NCI-H2107 (cell line): ENCODE results near the gene IQGAP1.
A peak's percentile ranks its signal among the peaks of the same experiment; 100 is the strongest.
"Not testable (repeated sequence)": the region's sequence is repeated elsewhere in the genome, so short reads cannot be mapped to it uniquely, and the experiment has no call there.

Experiments
- DNase-seq: peaks from one replicate; lab custom pipeline; 2025; lab: John Stamatoyannopoulos, UW

The IQGAP1 gene

DNA sequence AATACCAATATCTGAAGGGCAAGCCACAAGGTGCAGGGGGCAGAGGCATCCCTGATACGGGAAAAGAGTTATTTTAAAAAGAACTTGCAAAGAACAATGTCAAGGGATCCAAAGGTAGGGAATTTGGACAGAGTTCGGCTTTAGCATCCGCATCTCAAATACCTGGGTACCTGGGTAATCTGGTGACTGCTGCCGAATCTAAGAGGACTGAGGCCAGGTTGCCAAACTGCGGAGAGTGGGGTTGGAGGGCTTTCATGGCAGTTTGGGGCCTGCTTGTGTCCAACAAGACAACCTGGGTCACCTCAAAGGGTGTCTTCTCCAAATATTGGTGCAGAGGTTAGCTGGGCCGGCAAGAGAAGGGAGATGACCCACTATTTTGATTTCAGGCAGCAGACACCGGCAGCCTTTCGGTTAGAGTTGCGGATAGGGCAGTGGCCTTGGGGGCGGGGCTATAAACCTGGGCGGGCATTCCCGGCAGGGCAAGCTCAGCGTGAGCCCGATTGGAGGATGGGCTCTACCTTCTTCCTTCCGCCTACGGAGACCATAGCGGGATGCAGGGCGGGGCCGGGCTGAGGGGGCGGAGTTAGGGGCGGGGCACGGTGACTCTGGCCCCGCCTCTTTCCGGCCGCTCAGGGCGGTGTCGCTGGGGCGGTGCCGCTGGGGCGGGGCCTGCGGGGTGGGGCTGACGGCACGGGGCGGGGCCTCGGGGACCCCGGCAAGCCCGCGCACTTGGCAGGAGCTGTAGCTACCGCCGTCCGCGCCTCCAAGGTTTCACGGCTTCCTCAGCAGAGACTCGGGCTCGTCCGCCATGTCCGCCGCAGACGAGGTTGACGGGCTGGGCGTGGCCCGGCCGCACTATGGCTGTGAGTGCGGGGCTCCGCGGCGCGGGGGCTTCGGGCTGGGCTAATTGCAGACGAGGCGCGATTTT is at the start of gene IQGAP1:
Gene IQGAP1, plus strand, starts transcription at position 709 of the 928 bp plus-strand sequence. Its CDS starts 100 bp downstream, at position 809.
- DNase-seq, result peak; percentile 91

GRCh38 chr15:90338532-90338931 is 49.5 kb upstream of the IQGAP1 start:
- no peak for DNase-seq

DNA sequence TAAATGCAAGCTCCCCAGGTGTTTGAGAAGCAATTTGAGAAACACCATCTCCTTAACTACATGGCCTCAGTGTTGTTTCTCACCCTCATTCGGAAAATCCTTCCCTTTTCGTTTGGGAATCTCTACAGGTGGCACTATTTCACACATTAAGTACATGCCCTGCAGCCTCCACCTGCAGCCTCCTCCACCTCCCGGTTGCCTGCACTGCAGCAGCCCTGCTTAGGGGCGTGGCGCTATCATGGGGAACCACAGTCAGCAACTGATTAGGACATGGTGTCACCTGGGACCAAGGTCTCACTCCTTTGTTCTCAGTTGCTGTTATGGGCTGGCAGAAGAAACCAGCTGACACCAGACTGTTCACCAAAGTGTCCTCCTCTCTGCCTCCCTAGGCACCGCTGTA is 47.7 kb upstream of the IQGAP1 start:
- no peak for DNase-seq

DNA sequence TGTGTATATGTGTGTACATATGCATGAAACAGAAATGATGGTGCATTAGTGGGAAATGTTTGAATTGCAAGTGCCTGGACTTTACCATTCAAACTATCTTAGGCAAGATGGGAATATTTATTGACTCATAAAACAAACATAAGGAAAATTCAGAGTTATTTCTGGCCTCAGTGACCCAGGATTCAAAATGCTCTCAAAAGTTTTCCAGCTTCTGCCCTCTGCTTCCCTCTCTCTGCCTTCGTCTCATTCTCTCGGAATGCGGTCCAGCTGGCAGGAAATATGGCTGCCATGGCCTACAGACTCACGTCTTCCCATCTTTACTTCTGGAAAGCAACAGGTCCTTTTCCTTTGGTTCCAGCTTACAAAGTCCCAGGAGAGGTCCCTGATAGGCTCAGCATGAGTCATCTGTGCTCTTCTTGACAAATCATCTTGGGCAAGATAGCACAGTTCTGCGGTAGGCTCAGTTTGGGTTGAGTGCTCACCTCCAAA is 44.7 kb upstream of the IQGAP1 start:
- DNase-seq, result no peak

DNA sequence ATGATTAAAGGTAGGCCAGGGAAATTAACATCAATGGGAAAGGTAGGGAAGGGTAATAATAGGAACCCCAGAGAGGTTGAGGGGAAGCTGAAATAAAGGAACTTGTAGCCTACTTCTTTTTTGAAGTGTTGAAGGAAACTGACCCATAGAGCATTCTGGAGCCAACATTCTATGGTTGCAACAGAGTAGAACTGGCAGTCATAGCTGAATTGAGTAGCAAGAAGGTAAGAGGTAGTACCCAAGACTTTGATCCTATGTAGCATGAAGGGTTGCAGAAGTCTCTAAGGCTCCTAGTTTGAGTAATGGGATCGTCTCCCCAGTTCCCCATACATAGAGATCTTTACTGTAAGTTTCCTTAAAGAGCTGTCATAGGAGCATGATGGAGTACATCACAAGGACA is 43.4 kb upstream of the IQGAP1 start:
- DNase-seq, result no peak

GRCh38 chr15:90345857-90346256 is 42.2 kb upstream of the IQGAP1 start:
- DNase-seq, result no peak

DNA sequence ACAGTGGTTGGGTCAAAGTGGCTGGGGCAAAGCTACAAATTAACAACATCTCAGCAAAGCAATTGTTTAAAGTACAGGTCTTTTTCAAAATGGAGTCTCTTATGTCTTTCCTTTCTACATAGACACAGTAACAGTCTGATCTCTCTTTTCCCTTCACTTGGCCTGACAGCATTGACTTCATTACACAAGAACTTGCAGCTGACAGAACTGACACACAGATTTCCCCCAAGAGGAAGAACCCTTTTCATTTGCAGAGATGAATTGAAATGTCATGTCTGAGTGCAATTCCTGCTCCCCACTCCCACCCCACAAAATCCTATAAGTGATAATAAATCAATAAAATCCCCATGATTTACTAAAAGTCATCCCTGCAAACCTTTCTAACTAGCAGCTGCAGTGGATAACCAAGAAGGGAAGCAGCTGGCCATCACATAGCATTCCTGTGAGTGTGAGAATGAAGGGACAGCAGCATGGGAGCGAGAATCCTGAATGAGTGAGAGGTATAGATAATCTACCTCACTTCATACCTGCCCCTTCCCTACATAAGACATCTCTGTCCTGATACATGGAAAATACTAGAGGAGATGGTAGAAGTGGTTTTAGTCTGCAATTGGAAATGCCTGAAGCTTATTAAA is 40.5 kb upstream of the IQGAP1 start:
- DNase-seq, result not testable (repeated sequence)

GRCh38 chr15:90348456-90348855 is 39.6 kb upstream of the IQGAP1 start:
- DNase-seq, result no peak

DNA sequence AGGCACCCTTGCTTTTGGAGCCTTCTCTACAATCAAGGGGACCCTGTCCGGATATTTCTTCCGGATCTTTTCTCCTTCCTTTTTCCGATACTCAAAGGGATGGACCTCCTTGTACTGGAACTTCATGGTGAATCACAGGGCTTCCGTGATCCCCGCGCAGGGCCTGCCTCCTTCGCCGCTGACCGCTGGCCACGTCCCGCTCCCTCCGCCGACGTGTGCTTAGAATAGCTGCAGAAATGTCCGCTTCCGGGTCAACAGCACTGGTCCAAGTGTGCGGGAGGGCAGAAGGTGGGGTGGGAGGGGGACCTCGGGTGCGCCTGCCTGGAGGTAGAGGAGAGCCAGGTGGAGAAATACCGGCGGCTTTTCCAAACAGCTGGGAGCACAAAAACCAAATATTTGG is 39.0 kb upstream of the IQGAP1 start:
- DNase-seq, result no peak

DNA sequence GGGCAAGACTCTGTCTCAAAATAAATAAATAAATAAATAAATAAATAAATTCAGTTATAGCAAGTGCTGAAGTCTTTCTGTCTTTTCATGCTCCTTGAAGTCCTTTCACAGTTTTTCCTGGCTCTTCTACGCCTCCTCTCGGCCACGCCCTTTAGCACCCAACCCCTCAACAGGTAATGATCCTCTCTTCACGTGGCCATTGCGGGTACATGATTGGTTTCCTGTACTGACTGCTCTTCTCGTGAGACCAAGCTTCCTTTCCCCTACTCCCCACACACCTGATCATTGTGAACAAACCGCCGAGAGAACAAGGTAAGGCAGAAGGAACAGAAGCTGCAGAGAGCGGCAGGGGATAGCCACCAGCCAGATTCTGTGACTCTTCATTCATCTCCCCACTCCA is 38.2 kb upstream of the IQGAP1 start:
- no peak for DNase-seq

DNA sequence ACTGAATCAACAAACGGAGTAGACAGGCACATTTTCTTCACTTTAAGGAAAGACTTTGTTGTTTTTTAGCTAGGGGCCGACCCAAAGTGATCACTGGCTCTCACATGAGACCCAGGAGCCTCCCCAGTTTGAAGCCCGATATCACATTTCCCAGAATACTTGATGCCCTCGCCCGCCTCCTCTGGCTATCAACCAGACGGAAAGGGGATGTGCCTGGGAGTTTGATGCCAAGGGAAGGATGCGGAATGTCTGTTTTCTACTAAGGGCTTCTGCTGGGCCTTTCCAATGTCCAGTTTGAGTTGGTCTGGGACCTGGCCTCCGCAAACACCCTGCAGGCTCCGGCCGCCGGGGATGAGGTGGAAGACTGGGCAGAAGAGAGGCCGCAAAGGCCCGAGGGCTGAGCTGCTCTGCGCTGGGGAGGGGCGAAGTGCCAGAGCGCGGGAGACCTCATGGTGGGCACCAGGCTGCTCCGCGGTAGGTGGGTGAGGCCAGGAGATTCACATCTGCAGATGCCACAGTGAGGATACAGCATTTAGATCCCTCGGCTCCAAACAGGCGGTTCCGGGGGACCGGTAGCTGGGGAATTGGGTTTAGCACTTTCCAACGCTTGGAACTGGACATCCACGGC is 36.4 kb upstream of the IQGAP1 start:
- DNase-seq, result no peak

GRCh38 chr15:90352107-90352893 is 35.7 kb upstream of the IQGAP1 start, which contains the start of gene ZNF774:
Gene ZNF774 (plus strand): TSS chr15:90352284. CDS start chr15:90354661, 2,377 bp downstream.
- peak; percentile 80 for DNase-seq

GRCh38 chr15:90354986-90355385 is 33.1 kb upstream of the IQGAP1 start:
- DNase-seq, result no peak

- DNase-seq, result no peak
Measured at GRCh38 chr15:90358124-90359033, 29.7 kb upstream of the IQGAP1 start.

- DNase-seq, result peak; percentile 27
Measured at GRCh38 chr15:90360746-90361145, 27.3 kb upstream of the IQGAP1 start.

GRCh38 chr15:90362936-90363212 is 25.2 kb upstream of the IQGAP1 start:
- no peak for DNase-seq

DNA sequence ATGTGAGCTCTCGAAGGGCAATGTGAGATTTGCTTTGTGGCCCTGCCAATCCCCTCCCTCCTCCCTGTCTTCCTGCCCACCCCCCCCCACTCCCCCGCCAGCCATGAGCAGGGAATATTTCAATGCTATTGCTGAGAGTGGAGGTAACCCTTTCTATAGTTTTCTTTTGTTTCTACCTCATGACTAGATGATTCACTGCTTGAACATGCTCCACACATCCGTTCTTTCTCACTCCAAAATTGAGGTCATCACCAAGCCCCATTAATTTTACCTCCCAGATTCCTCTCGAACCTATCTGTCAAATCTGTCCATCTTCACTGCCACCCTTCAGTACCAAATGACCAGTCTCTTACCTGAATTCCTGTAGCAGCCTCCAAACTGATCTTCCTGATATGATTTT is 23.8 kb upstream of the IQGAP1 start:
- DNase-seq, result no peak

DNA sequence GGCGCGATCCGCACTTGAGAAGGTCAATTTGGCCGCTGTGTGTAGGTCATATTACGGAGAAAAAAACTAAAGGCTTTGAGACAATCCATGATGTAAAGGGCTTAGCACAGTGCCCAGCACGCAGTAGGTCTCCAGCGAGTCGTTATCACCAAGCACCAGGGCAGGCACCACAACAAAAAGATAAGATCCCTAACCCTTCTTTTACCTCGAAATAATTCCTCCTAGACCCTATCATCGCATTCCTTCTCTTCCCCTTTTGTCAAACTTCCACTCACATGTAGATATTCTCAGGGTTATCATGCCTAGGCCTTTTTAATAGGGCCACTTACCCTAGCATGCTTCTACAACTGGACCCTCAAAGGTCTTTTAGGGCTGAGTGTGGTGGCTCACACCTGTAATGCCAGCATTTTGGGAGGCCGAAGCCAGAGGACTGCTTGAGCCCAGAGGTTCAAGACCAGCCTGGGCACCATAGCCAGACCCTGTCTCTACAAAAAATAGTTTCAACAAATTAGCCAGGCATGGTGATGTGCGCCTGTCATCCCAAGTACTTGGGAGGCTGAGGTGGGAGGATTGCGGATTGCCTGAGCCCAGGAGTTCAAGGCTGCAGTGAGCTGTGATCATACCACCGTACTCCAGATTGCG is 22.5 kb upstream of the IQGAP1 start:
- DNase-seq, result no peak

DNA sequence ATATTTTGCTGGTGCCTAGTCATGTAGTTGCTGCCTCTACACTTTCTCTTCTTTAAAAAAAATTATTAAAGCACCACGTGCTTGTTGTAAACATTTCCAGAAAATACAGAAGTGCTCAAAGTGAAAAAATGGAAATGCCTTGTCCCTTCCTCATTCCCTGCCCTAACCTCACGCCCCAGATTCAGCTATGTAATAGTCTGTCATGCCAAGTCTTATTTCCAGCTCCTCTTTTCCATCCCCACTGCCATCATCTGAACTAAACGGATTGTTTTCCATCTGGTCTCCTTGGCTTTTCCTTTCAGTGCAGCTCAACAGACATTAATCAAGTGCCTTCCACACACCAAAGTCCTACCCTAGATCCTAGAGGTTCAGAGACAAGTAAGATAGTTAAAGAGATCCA is 20.5 kb upstream of the IQGAP1 start:
- DNase-seq, result no peak

- no peak for DNase-seq
Measured at GRCh38 chr15:90375071-90375470, 13.0 kb upstream of the IQGAP1 start.
